Progenitor cell of endocrine pancreas (in vitro differentiated cells): ENCODE results near the gene PRPF6. TPM values are rescaled to one million over a fixed set of nuclear protein-coding genes. Genes with fewer than 3 reads are reported as not detected.

Source experiments
- DNase-seq: peaks from one replicate; pipeline ENCODE4 v3.0.0; 2021; ENCODE audit warnings: low spot score; ENCODE audit not compliant: unreplicated experiment
- H3K27ac Mint-ChIP-seq: 2 replicates; pipeline ENCODE4 v1.8.0; 2021; ENCODE audit warnings: mild to moderate bottlenecking, moderate library complexity, mixed read lengths
- H3K27me3 Mint-ChIP-seq: 2 replicates; pipeline ENCODE4 v1.8.0; 2021; ENCODE audit warnings: mixed read lengths
- H3K36me3 Mint-ChIP-seq: 2 replicates; pipeline ENCODE4 v1.8.0; 2022; ENCODE audit warnings: mixed read lengths; ENCODE audit not compliant: insufficient read depth
- H3K4me1 Mint-ChIP-seq: 2 replicates; pipeline ENCODE4 v1.8.0; 2021; ENCODE audit warnings: low read depth, mixed read lengths
- H3K4me3 Mint-ChIP-seq: 2 replicates; pipeline ENCODE4 v1.8.0; 2021; ENCODE audit warnings: low read depth, mild to moderate bottlenecking, moderate library complexity, mixed read lengths
- H3K9me3 Mint-ChIP-seq: 2 replicates; pipeline ENCODE4 v1.8.0; 2021; ENCODE audit warnings: low read depth, mixed read lengths
- total RNA-seq: library from RNA; stranded (reverse); gene quantifications from 2 replicates; pipeline ENCODE4 v1.2.1, GENCODE V29; 2021
- TF ChIP-seq, protein P1 (sequence below): fragments of 200-600 bp; sonication (generic); IDR thresholded peaks from one replicate; pipeline ENCODE4 v1.5.0; 2021; ENCODE audit warnings: antibody characterized with exemption, mild to moderate bottlenecking; ENCODE audit not compliant: unreplicated experiment

The PRPF6 gene
- total RNA-seq, 1 donor from 2014 or later: 76.4 TPM

DNA sequence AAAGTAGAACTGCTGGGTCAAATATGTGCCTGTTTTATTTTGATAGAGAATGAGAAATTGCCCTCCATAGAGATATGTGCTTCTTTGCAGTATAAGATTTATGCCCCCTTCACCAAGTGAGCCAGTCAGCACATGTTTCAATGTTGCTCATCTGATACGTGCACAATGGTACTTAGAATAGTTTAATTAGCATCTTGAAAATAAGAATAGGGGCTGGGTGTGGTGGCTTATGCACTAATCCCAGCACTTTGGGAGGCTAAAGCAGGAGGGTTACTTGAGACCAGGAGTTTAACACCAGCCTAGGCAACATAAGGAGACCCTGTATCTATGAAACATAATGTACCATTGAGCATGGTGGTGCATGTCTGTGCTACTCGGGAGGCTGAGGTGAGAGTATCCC, 34.7 kb downstream of the PRPF6 start:
- H3K27ac Mint-ChIP-seq: no peak overlapping the region
- no peaks in the 10 kb centered on the region for H3K4me1 Mint-ChIP-seq
- peaks cover 21% of the 10 kb centered on the region for H3K36me3 Mint-ChIP-seq
- H3K27me3 Mint-ChIP-seq: no peaks in the 10 kb centered on the region
- H3K4me3 Mint-ChIP-seq: no peak overlapping the region
- no peaks in the 10 kb centered on the region for H3K9me3 Mint-ChIP-seq
- no peak for DNase-seq
- TF ChIP-seq, protein P1, sequence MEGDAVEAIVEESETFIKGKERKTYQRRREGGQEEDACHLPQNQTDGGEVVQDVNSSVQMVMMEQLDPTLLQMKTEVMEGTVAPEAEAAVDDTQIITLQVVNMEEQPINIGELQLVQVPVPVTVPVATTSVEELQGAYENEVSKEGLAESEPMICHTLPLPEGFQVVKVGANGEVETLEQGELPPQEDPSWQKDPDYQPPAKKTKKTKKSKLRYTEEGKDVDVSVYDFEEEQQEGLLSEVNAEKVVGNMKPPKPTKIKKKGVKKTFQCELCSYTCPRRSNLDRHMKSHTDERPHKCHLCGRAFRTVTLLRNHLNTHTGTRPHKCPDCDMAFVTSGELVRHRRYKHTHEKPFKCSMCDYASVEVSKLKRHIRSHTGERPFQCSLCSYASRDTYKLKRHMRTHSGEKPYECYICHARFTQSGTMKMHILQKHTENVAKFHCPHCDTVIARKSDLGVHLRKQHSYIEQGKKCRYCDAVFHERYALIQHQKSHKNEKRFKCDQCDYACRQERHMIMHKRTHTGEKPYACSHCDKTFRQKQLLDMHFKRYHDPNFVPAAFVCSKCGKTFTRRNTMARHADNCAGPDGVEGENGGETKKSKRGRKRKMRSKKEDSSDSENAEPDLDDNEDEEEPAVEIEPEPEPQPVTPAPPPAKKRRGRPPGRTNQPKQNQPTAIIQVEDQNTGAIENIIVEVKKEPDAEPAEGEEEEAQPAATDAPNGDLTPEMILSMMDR: no peak

DNA sequence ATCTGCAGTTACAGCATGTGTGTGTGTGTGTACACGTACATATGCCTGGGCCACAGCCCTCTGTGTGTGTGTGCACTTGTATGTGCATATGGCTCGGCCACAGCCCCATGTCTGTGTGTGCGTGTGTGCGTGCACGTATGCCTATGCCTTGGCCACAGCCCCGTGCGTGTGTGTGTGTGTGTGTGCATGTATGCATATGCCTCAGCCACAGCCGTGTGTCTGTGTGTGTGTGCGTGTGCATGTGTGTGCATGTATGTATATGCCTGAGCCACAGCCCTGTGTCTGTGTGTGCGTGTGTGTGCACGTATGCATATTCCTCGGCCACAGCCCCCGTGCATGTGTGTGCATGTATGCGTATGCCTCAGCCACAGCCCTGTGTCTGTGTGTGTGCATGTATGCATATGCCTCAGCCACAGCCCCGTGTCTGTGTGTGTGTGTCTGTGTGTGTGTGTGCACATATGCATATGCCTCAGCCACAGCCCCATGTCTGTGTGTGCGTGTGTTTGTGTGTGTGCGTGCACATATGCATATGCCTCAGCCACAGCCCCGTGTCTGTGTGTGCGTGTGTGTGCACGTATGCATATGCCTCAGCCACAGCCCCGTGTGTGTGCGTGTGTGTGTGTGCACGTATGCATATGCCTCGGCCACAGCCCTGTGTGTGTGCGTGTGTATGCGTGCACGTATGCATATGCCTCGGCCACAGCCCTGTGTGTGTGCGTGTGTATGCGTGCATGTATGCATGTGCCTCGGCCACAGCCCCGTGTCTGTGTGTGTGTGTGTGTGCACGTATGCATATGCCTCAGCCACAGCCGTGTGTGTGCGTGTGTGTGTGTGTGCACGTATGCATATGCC, 40.4 kb downstream of the PRPF6 start:
- peaks cover 5% of the 10 kb centered on the region for H3K4me1 Mint-ChIP-seq
- H3K9me3 Mint-ChIP-seq: no peaks in the 10 kb centered on the region
- H3K36me3 Mint-ChIP-seq: peaks cover 22% of the 10 kb centered on the region
- no peak overlapping the region for H3K4me3 Mint-ChIP-seq
- TF ChIP-seq, protein P1: no peak
- no peak overlapping the region for H3K27ac Mint-ChIP-seq
- no peaks in the 10 kb centered on the region for H3K27me3 Mint-ChIP-seq
- DNase-seq: no peak

DNA sequence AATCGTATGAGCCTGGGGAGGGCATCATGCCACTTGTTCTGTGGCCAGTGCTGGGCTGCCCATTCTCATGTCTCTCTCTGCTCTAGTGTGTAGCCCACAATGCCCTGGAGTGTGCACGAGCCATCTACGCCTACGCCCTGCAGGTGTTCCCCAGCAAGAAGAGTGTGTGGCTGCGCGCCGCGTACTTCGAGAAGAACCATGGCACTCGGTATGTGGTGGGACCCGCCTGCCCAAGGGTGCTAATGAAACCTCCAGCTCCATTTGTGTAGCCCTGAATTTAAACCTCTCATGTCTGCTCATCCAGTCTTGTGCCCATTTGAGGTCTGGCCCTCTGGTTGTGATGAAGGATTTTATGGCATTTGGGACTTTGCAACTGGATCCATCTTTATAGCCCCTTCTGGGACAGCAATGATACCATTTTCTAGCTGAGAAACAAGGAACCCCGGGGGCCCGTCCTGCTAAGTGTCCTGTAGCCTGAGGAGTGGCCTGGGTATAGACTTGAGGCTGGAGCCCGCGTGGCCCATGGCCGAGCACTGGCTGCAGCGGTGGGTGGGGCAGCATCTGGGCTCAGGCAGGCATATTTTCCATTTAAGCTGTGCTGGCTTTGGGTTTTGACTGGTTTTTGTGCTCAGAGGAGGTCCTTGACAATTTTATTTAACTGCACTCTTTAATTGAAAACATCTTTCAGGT, 41.9 kb downstream of the PRPF6 start:
- H3K36me3 Mint-ChIP-seq: peaks cover 17% of the 10 kb centered on the region

DNA sequence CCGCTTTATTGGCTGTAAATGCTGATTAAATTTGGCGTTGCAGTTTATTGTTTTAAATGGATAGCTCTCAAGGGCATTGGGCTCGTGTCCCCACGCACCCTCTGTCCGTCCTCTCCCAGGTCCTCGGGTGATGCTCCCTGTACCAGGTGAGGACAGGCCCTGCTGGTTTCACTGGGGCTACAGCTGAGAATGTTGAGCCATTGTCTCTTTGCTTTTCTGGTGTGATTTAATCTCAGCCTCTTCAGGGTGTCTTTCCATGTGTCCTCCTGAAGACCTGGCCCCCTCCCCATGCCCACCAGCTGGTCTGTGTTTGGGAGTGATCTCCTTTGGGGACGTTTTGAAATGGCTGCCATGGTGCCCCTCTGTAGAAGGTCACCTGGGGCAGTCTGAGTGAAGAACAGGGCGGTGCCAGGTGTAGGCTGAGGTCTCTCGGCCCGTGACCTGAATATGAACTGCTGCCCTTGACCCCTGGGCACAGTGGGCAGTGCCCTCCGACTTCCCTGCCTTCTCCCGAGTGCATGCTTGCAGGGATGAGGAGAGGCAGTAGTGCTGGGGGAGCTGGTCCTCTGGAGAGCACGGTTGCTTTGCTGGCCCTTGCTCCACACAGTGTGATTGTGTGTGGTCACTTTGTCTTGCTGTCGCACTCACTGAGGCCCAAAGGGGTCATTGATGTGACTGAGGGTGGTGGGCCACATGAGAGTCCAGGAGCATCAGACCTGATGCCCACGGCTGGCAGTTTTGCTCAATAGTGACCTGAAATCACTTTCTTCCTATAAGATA, 42.6 kb downstream of the PRPF6 start:
- Mint-ChIP-seq H3K27me3 (no peaks in the 10 kb centered on the region), H3K36me3 (peaks cover 17% of the 10 kb centered on the region), H3K9me3 (no peaks in the 10 kb centered on the region), H3K4me3 (no peak overlapping the region), H3K27ac (peak overlapping the region; percentile 62), H3K4me1 (peaks cover 5% of the 10 kb centered on the region)
- TF ChIP-seq, protein P1: no peak
- DNase-seq: no peak

More for the DNA sequence above, 41.9 kb downstream of the PRPF6 start:
- Mint-ChIP-seq H3K27ac (no peak overlapping the region), H3K9me3 (no peaks in the 10 kb centered on the region), H3K4me3 (no peak overlapping the region), H3K4me1 (peaks cover 5% of the 10 kb centered on the region), H3K27me3 (no peaks in the 10 kb centered on the region)
- no peak for DNase-seq
- TF ChIP-seq, protein P1: no peak
